Activated CD8-positive, alpha-beta memory T cell treated with anti-CD3 and anti-CD28 coated beads, Interleukin-2, amount 10 ng/mL, durations not matched to agents 7 days and 5 days (primary cell): ENCODE data around the gene TMEM253. TPM values are rescaled to one million over a fixed set of nuclear protein-coding genes. Genes with fewer than 3 reads are reported as not detected.
A peak's percentile ranks its signal among the peaks of the same experiment; 100 is the strongest.

ENCODE experiments used
- ATAC-seq: fragments of 150-1000 bp; cut with Tn5 transposase; one replicate; pipeline ENCODE4 v1.10.0; 2021; ENCODE audit warnings: moderate library complexity
- CTCF ChIA-PET: fragments of 350-600 bp; sonication (Branson Sonifier 250); formaldehyde crosslinking; loops from one replicate; lab custom pipeline; 2021; ENCODE audit warnings: antibody characterized with exemption; lab: Charles Lee
- DNase-seq: peaks from one replicate; pipeline ENCODE4 v3.0.0-alpha.2; 2020
- H3K27ac Mint-ChIP-seq: one replicate; pipeline ENCODE4 v1.8.0; 2021; ENCODE audit warnings: mild to moderate bottlenecking, mixed read lengths
- H3K27me3 Mint-ChIP-seq: one replicate; pipeline ENCODE4 v1.8.0; 2021; ENCODE audit warnings: mixed read lengths
- H3K36me3 Mint-ChIP-seq: one replicate; pipeline ENCODE4 v1.8.0; 2021; ENCODE audit warnings: mild to moderate bottlenecking, mixed read lengths
- H3K4me1 Mint-ChIP-seq: one replicate; pipeline ENCODE4 v1.8.0; 2021; ENCODE audit warnings: mixed read lengths
- H3K4me3 Mint-ChIP-seq: one replicate; pipeline ENCODE4 v1.8.0; 2021; ENCODE audit warnings: mild to moderate bottlenecking, moderate library complexity, mixed read lengths
- H3K9me3 Mint-ChIP-seq: one replicate; pipeline ENCODE4 v1.8.0; 2022; ENCODE audit warnings: low read depth, mixed read lengths
- total RNA-seq, 2 experiments: library from RNA; stranded (reverse); gene quantifications; one replicate each; pipeline ENCODE4 v1.2.3, GENCODE V29; 2021

Gene TMEM253
- total RNA-seq = not detected

GRCh38 chr14:21100931-21101330 lies at the start of gene TMEM253:
Gene TMEM253 (plus strand): TSS chr14:21101066. CDS start chr14:21101344, 278 bp downstream.
- Mint-ChIP-seq H3K27me3 (peaks cover 21% of the 10 kb centered on the region), H3K27ac (peak within 1 kb of the TSS; percentile 98), H3K36me3 (peaks cover 4% of the 10 kb centered on the region), H3K4me3 (peak within 1 kb of the TSS; percentile 73), H3K9me3 (no peaks in the 10 kb centered on the region), H3K4me1 (peaks cover 44% of the 10 kb centered on the region)
- CTCF ChIA-PET = interaction anchor here (0.6 to 12.5 kb wide), 7 partner anchors 10 to 129 kb away, joined by 3 to 339 read pairs (median 4); no protein-coding TSS in a partner anchor
- no peak for DNase-seq
- ATAC-seq = no peak

GRCh38 chr14:21053184-21054122 lies 47.4 kb upstream of the TMEM253 start:
- Mint-ChIP-seq H3K27me3 (peaks cover 5% of the 10 kb centered on the region), H3K36me3 (no peaks in the 10 kb centered on the region), H3K9me3 (no peaks in the 10 kb centered on the region), H3K4me3 (no peak overlapping the region), H3K27ac (no peak overlapping the region), H3K4me1 (peaks cover 12% of the 10 kb centered on the region)
- DNase-seq (no peak), ATAC-seq (no peak)
- CTCF ChIA-PET = interaction anchor here (0.8 to 1.5 kb wide), 3 partner anchors 15 to 50 kb away, joined by 3 to 5 read pairs (median 4); no protein-coding TSS in a partner anchor

- Mint-ChIP-seq H3K4me3 (no peak overlapping the region), H3K9me3 (no peaks in the 10 kb centered on the region), H3K27ac (no peak overlapping the region), H3K36me3 (no peaks in the 10 kb centered on the region), H3K4me1 (peaks cover 12% of the 10 kb centered on the region), H3K27me3 (peaks cover 3% of the 10 kb centered on the region)
- ATAC-seq (no peak), DNase-seq (no peak)
- CTCF ChIA-PET = interaction anchor here (0.8 to 1.5 kb wide), 3 partner anchors 14 to 50 kb away, joined by 3 to 5 read pairs (median 4); no protein-coding TSS in a partner anchor
Observed at GRCh38 chr14:21054123-21054767, 46.6 kb upstream of the TMEM253 start.

- peaks cover 10% of the 10 kb centered on the region for H3K4me1 Mint-ChIP-seq
- no peaks in the 10 kb centered on the region for H3K9me3 Mint-ChIP-seq
- peaks cover 4% of the 10 kb centered on the region for H3K27me3 Mint-ChIP-seq
- ATAC-seq (no peak), DNase-seq (no peak)
- no peaks in the 10 kb centered on the region for H3K36me3 Mint-ChIP-seq
- no peak overlapping the region for H3K4me3 Mint-ChIP-seq
- CTCF ChIA-PET = no interaction called here
- H3K27ac Mint-ChIP-seq = no peak overlapping the region
Observed at GRCh38 chr14:21054768-21055145, 46.1 kb upstream of the TMEM253 start.

DNA sequence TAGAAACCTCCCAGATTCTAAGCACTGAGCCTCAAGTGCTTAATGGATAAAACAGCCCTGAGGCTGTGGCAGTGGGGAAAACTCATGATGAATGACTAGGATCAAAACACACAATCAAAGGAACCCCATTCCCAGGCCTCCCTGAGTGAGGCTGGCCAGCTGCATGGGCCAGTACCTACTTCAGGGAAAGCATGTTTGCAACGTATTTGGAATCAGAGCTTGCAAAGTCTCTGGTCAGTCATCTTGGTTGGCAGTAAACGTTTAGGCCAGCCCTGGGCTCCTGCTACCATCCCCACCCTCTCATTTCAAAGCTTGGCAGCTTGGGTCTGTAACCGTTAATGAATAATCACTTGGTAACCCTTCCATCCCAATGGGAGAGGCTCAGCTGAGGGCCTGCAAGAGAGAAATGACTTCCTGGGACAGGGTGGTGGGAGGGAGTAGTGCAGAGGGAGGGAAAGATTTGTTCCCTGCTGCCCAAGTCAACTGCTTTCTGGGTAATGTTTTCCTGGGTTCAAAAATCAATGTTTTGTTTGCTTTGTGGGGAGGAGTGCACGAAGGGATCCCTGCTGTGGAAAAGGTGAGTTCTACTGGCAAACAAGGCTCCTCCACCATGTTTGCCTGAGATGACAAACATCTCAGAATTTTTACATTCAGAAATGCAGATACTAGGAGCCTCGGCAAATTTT lies 45.3 kb upstream of the TMEM253 start:
- DNase-seq = no peak
- H3K4me1 Mint-ChIP-seq = peaks cover 10% of the 10 kb centered on the region
- H3K36me3 Mint-ChIP-seq = no peaks in the 10 kb centered on the region
- H3K27ac Mint-ChIP-seq = no peak overlapping the region
- CTCF ChIA-PET = interaction anchor here (1.0 to 1.2 kb wide), 2 partner anchors 8 to 41 kb away, joined by 4 to 6 read pairs; no protein-coding TSS in a partner anchor
- H3K4me3 Mint-ChIP-seq = no peak overlapping the region
- no peak for ATAC-seq
- H3K9me3 Mint-ChIP-seq = no peaks in the 10 kb centered on the region
- H3K27me3 Mint-ChIP-seq = peaks cover 9% of the 10 kb centered on the region

DNA sequence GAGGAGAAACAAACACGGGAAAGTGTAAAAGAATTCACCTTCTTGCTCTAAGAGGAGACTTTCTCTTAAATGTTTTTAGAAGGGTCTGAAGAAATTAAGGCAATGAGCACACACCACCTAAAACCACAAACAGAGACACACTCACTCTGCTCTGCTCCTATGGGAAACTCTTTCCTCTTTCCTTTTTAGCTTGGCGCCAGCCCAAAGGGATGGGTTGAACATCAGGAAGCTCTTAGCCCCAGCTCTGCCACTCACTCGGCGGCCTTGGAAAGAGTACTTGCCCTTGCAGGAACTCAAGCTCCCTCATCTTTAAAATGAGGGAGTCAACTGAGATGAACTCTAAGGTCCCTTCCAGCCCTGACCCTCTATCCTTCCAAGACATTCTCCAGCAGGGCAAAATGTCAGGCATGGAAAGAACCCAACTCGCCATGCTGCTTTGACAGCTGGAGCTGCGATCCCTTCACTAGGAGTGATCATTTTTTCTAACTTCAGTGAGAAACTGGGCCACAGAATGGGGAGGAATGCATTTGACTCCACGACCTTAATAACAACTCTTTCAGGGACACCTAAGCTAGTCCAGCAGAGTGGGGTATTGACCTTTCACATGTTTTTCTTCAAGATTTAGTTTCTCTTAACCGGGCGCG lies 44.2 kb upstream of the TMEM253 start:
- Mint-ChIP-seq H3K4me3 (no peak overlapping the region), H3K36me3 (no peaks in the 10 kb centered on the region), H3K4me1 (peaks cover 10% of the 10 kb centered on the region), H3K27me3 (peaks cover 18% of the 10 kb centered on the region), H3K27ac (no peak overlapping the region), H3K9me3 (no peaks in the 10 kb centered on the region)
- no peak for DNase-seq
- no peak for ATAC-seq
- CTCF ChIA-PET = interaction anchor here (0.9 to 3.2 kb wide), 6 partner anchors 9 to 48 kb away, joined by 3 to 8 read pairs (median 5); no protein-coding TSS in a partner anchor

DNA sequence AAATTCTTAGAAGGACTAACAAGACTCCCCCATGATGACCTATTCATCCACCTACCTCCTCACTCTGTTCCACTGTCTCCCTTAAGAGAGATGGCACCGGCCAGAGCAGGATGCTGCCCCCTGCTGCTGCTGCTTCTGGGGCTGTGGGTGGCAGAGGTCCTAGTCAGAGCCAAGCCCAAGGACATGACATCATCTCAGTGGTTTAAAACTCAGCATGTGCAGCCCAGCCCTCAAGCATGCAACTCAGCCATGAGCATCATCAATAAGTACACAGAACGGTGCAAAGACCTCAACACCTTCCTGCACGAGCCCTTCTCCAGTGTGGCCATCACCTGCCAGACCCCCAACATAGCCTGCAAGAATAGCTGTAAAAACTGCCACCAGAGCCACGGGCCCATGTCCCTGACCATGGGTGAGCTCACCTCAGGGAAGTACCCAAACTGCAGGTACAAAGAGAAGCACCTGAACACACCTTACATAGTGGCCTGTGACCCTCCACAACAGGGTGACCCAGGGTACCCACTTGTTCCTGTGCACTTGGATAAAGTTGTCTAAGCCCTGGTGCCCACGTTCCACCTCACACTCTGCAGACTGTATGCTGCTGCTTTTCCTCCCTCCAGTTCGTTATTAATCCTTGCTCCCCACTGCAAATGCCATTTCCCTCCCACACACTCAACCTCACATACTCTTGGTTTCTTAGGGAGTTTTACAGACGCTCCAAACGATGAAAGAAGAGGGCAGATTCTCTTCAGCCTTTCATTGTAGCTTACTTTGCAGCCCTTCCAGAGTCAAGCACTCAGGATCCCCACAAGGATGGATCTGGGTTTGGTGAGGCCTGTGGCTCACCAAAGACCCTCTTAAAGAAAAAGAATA lies 42.8 kb upstream of the TMEM253 start, which contains the start of gene RNASE8:
RNASE8 (plus strand) TSS at position 20 of the 873 bp plus-strand sequence; CDS start at position 91, 71 bp downstream.
- Mint-ChIP-seq H3K4me1 (peaks cover 10% of the 10 kb centered on the region), H3K36me3 (no peaks in the 10 kb centered on the region), H3K27me3 (peaks cover 27% of the 10 kb centered on the region), H3K4me3 (no peak within 1 kb of the TSS), H3K27ac (no peak within 1 kb of the TSS), H3K9me3 (no peaks in the 10 kb centered on the region)
- ATAC-seq (peak; percentile 39), DNase-seq (no peak)
- CTCF ChIA-PET = interaction anchor here (1.7 to 3.2 kb wide), 3 partner anchors 34 to 47 kb away, joined by 6 to 8 read pairs (median 6); no protein-coding TSS in a partner anchor

DNA sequence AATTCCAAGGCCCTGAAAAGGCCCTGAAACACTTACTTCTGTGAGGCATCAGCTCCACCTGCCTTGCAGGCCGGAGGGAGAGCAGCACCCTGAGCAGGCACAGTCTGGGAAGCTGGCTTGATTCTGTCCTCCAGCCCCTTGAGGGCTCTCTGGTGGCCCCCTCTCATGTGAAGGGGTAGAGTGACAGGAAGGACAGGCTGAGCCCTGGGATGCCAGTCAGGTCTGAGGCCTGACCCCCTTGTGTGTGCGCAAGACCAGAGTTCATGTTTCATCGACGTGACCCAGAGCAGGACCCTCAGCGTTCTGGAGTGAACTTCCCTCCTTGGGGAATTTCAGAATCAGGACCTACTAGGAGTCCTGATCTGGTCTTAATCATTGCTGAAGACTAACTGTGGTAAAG lies 42.0 kb upstream of the TMEM253 start:
- Mint-ChIP-seq H3K27me3 (peaks cover 36% of the 10 kb centered on the region), H3K4me3 (no peak overlapping the region), H3K36me3 (no peaks in the 10 kb centered on the region), H3K4me1 (peaks cover 9% of the 10 kb centered on the region), H3K27ac (no peak overlapping the region), H3K9me3 (no peaks in the 10 kb centered on the region)
- DNase-seq (no peak), ATAC-seq (no peak)
- CTCF ChIA-PET = interaction anchor here (2.2 to 3.2 kb wide), 2 partner anchors 34 to 46 kb away, joined by 6 to 8 read pairs; no protein-coding TSS in a partner anchor

DNA sequence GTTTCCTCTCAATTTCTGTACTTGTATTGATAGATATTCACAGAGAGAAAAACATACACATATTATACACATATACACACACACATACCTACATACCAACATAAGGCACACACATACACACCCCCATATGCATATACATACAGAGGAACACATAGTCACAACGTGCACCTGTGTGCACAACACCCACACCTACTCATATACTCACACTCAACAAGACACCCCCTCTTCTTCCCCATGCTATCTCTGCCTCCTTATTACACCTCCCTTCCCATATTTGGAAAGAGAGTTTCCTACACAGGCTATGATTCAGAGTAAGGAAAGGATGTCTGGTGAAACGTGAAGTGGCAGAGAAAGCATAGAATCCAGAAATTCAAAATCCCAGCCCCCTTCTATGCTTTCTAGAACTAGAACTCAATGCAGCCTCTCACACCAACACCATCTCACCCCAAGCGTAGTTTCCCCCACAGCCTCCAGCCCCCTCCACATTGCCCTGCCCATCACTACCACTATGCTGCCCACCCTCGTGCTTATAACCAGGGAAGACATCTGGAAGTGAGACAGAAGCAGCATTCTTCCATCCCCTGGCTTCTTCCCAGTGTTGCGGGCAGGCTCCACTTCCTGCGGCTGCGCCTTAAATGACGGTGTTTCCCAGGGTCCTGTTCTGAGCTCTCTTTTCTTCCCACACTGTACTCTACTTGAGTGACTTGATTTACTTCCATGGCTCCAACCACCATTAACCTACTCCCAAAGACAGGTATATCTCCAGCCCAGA lies 40.8 kb upstream of the TMEM253 start:
- ATAC-seq = no peak
- no peak overlapping the region for H3K4me3 Mint-ChIP-seq
- no peaks in the 10 kb centered on the region for H3K36me3 Mint-ChIP-seq
- CTCF ChIA-PET = interaction anchor here (1.0 to 3.2 kb wide), 3 partner anchors 32 to 45 kb away, joined by 3 to 8 read pairs (median 5); no protein-coding TSS in a partner anchor
- no peak for DNase-seq
- no peak overlapping the region for H3K27ac Mint-ChIP-seq
- peaks cover 5% of the 10 kb centered on the region for H3K4me1 Mint-ChIP-seq
- peaks cover 44% of the 10 kb centered on the region for H3K27me3 Mint-ChIP-seq
- H3K9me3 Mint-ChIP-seq = no peaks in the 10 kb centered on the region

DNA sequence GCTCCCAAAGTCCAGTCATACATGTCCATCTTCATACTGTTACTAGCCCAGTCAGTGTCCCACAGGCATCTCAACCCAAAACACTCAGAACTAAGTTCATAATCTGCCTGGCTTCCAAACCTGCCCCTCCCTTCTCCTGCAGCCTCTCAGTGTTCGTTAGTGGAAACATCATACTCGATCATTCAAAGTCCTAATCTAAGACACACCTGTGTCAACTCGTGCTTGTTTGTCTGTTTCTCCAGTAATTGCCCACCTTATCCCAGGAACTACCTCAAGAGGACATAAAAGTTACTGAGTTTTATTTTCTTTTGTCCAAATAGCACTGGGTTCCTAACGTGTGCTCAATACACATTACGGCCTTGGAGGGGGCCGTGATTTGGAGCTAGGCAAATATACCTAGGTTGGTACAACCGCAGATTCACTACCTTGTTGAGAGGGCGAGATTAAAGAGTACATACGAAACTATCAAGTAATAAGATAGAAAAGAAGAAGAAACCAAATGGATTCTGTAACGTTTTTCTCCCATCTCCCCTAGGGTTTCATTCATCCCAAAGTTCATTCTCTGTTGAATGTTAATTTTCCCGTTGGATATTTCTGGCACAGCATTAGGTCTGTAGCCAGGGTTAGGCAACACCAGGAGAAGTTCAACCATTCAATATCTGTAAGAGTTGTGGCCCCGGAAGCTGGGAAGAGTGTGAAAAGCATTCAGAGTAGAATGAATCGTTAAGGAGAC lies 40.1 kb upstream of the TMEM253 start:
- peaks cover 52% of the 10 kb centered on the region for H3K27me3 Mint-ChIP-seq
- no peak for DNase-seq
- CTCF ChIA-PET = interaction anchor here (0.6 to 1.1 kb wide), 4 partner anchors 29 to 46 kb away, joined by 3 to 5 read pairs (median 3); no protein-coding TSS in a partner anchor
- no peak overlapping the region for H3K4me3 Mint-ChIP-seq
- no peak for ATAC-seq
- no peaks in the 10 kb centered on the region for H3K9me3 Mint-ChIP-seq
- no peaks in the 10 kb centered on the region for H3K36me3 Mint-ChIP-seq
- H3K27ac Mint-ChIP-seq = no peak overlapping the region
- H3K4me1 Mint-ChIP-seq = peaks cover 5% of the 10 kb centered on the region
